Posterior vena cava (tissue), 2 donors: ENCODE measurements around the gene GART. TPM values are rescaled to one million over a fixed set of nuclear protein-coding genes. Genes with fewer than 3 reads are reported as not detected.
"Not testable (repeated sequence)": the region's sequence is repeated elsewhere in the genome, so short reads cannot be mapped to it uniquely, and the experiment has no call there.

Experiments
- DNase-seq: peaks from one replicate; pipeline ENCODE4 v3.0.0-alpha.2; 2020; ENCODE audit warnings: low spot score
- intact Hi-C, 2 donors: fragments of 100-400 bp; cut with DNase I; formaldehyde crosslinking; loops; one replicate each; pipeline versions ENCODE4 v1.14.1 to v1.14.2; 2022 to 2023
- total RNA-seq, 2 donors: library from RNA; stranded (reverse); fragmentation: NEBNext Ultra II Directional; extraction: Animal tissue kit (Norgen Biotek cat#: 25700); gene quantifications; one replicate each; pipeline ENCODE4 v1.2.1, GENCODE V29; 2021
- donor health status: DM: yes; HTN: yes; CAD: no.
- donor health status: DM: yes; HTN: yes; CAD: no.

GART gene
- total RNA-seq, 2 donors from 2014 or later: 52.6 to 57.6 TPM

DNA sequence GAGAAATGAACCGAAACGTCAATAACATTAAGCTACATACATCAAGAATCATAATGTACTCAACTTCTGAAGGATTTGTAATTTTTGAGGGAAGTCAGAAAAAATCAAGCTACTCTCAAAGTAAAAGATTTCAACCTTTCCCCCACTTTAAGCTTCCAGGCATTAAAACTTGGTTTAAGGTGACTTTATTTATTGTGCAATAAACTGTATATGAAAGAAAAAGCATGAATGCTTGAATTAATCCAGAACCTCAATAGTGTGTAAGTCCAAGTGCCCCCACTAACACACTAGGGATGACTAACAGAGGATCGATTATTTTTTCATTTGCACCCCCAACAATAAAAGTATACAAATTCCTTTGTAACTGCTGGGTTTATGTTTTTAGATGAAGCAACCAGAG is 10.9 kb downstream of the GART start:
- DNase-seq: no peak
- intact Hi-C loops: no loop called here

DNA sequence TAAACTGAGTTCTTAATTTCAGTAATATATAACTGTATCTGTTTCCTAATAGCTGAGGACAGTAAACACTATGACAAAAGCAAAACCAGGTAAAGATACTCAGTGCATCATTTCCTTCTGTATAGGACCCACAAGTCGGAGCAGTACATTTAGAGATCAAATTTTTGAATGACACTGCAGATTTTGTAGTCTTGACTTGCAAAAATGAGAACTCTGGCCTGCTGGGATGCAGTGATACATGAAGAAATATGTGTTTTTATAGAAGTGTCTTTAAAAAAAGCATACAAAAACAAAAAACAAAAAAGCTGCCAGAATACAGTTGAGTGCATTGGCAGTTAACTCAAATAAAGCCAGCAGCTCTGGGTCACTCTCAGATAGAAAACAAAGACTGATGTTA is 19.0 kb downstream of the GART start:
- DNase-seq: no peak
- intact Hi-C loops: no loop called here

DNA sequence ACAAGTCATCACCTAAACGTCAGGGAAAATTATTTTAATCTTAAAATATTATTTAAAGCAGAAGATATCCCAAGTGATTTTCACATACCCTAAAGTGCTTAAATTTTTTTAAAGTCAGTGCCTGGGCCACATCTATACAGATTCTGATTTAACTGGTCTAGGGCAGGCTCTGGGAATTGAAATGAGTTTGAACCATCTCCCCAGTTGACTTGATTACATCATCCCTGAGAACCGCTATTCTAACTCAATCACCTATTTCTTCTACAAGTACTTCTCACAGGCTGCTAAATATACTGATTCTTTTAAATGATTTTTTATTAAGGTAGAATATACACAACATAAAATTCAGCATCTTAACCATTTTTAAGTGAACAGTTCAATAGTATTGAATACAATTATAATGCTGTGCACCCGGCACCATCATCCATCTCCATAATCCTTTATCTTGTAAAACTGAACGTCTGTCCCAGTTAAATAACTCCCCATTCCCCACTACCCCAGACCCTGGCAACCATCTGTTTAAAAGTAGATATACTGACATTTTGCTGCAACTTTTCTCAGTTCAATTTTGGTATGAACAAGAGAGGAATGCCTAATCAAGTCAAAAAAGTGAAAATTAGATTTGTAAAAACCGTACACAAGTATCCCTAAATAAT is 19.5 kb downstream of the GART start:
- intact Hi-C loops: no loop called here
- DNase-seq: no peak

DNA sequence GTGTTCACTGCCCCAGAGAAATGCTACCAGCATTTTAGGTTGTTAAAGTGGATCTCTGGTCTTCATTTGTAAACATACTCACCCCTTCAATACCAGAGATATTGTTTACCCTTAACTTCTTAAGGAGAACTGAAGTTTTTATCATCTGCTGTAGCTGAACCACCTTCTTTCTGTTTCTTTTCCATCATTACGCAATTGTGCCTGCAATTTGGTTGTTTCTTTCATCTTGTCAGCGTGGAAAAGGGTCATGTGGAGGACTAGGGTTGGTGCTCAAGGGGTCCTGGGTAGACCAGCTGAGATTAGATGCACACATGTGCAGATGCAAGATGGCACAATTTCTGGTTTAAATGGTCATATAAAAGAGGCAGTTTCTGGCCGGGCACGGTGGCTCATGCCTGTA is 23.0 kb downstream of the GART start:
- intact Hi-C loops: no loop called here
- no peak for DNase-seq

DNA sequence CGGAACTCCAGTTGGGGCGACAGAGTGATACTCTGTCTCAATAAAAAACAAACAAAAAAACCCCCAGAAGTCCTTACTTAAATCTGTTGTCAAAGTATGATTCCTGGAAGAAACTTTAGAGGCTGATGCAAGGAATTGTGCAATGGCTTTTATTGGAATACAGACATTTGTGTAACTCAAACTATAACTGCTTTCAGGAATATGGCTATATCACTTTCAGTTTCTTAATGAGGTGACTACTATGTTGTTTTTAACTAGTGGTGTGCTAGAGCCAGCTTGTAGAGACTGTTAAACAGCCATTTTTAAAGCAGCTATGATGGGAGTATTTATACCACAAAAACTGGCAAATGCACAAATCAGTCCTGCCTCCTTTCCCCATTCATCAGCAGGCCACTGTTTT is 27.7 kb downstream of the GART start:
- intact Hi-C loops: no loop called here
- no peak for DNase-seq

DNA sequence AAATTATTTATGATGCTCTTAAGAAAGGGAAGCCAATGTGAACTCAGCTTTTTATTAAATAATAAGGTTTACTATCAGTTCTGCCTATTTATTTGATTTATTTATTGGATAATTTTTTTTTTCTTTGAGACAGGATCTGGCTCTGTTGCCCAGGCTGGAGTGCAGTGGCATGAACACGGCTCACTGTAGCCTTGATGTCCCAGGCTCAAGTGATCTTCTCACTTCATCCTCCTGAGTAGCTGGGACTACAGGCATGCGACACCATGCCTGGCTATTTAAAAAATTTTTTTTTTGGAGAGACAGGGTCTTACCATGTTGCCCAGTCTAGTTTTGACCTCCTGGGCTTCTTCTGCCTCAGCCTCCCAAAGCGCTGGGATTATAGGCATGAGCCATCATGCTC is 29.4 kb downstream of the GART start:
- no peak for DNase-seq
- intact Hi-C loops: no loop called here

DNA sequence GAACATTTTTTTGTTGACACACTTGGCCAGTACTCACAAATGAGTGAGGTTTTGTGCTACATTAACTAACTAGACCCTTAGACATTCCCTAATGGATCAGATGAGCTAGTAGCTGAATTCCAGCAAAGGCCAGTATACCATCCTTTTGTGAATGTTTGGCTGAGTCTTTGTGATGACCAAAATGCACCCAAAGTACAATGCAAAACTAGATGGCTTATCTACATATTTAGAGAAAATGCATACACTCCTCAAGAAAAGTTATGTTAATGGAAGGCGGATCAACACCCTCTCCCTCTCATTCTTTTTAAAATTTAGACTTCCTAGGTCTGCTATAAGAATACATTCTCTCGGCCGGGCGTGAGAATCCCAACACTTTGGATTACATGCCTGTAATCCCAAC is 30.3 kb downstream of the GART start:
- DNase-seq: no peak
- intact Hi-C loops: no loop called here

DNA sequence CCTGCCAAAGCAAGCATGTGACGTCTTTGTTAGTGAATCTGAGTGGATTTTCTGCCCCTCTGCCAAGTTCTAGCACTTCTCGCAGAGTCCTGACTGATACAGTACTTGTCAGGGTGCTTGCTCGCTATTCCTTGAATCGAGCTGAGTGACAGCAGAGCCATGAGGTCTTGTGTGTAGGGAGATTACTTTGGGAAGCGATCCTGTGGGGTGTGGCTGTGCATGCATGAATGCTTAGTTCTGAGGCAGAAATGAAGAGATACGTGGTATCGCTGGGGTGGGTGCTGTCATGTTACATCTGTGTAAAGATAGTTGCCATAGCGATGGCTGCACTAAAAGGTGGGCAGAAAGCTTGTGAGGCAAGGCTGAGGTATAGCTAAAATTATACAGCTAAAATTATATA is 31.1 kb downstream of the GART start:
- intact Hi-C loops: no loop called here
- no peak for DNase-seq

DNA sequence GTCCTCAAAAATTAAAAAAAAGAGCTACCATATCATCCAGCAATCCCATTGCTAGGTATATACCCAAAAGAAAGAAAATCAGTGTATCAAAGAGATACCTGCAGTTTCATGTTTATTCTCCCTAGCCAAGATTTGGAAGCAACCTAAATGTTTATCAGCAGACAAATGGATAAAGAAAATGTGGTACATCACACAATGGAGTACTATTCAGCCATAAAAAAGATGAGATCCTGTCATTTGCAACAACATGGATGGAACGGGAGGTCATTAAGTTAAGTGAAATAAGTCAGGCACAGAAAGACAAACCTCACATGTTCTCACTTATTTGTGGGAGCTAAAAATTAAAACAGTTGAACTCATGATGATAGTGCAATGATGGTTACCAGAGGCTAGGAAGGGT is 34.9 kb downstream of the GART start:
- DNase-seq, intact Hi-C loops: not testable (repeated sequence)

DNA sequence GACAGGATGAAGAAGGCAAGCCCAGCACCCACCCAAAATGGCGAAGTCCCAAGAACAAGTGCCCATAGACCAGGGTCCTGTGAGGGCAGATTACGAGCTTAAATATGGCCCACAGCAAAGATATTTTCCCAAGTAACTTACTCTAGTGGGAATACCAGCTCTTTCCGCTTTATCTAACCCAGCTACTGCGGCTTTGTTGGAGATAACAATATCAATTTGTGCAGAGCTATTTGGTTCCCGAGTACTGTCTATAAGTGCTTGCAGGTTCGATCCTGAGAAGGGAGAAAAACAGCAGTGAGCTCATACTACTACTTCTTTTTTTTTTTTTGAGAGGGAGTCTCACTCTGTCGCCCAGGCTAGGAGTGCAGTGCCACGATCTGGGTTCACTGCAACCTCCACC is 36.1 kb downstream of the GART start:
- no peak for DNase-seq
- intact Hi-C loops: no loop called here

DNA sequence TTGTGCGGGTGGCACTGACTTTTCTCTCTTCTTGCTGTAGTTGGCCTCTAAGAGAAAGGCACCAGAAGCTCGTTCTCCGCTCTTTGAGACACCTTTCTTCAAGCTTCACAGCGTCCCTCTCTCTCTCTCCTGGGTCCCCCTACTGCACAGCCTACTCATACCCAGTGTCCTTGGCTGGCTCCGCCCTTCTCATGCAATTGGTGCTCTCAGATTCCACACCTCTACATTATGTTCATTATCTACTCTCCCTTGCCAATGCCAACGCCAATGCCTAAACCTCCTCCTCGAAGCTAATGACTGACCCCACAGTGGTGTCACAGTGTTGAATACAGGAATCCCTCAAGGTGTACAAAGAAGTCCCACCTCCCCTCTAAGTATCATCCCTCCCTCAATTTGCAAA is 45.6 kb downstream of the GART start:
- no peak for DNase-seq
- intact Hi-C loops: no loop called here

DNA sequence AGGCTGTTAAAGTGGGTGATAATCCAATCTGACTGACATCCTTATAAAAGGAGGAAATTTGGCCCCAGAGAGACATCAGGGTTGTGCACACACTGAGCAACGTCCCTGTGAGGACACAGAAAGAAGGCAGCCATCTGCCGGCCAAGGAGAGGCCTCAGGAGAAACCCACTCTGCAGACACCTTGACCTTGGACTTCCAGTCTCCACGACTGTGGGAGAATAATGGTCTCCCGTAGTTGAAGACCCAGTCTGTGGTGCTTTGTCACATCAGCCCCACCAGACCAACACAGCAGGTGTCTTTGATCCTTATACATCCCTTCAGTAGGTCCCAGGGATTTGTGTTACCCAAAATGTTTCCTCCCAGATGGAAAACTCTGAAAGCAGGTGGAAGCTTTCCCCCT is 46.2 kb downstream of the GART start:
- intact Hi-C loops: no loop called here

DNA sequence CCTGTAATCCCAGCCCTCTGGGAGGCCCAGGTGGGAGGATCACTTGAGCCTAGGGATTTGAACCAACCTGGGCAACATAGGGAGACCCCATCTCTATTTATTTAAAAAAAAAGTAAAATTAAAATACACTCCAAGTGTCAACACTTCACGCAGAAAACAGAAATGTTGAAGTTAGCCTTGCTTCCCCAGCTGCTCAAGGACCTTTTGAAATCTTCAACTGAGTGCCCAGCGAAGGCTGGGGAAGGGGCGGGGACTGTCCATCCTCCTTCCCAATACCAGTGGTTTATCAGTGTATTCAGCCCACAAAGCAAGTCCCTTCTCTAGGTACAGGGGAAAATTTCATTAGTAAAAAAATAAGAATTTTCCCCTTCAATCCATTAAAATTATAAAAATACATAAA is 48.2 kb downstream of the GART start:
- DNase-seq: peak; percentile 38
- intact Hi-C loops: no loop called here

More for the DNA sequence above, 46.2 kb downstream of the GART start:
- DNase-seq: no peak

DNA sequence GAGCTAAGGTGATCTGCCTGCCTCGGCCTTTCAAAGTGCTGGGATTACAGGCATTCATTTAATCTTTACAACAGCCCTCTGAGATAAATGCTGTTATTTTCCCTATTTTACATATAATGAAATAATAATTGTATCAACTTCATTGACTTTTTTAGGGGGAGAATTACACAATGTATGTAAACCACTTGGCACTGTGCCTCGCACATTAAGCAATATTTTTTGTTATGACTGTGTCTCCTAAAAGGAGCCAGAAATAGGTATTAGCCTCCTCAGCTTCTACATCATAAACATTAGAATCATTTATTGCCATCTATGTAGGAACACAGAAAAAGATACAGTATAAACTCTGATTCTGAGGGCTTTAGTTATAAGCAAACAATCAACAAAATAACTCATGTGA is 49.3 kb downstream of the GART start:
- no peak for DNase-seq
- intact Hi-C loops: no loop called here

DNA sequence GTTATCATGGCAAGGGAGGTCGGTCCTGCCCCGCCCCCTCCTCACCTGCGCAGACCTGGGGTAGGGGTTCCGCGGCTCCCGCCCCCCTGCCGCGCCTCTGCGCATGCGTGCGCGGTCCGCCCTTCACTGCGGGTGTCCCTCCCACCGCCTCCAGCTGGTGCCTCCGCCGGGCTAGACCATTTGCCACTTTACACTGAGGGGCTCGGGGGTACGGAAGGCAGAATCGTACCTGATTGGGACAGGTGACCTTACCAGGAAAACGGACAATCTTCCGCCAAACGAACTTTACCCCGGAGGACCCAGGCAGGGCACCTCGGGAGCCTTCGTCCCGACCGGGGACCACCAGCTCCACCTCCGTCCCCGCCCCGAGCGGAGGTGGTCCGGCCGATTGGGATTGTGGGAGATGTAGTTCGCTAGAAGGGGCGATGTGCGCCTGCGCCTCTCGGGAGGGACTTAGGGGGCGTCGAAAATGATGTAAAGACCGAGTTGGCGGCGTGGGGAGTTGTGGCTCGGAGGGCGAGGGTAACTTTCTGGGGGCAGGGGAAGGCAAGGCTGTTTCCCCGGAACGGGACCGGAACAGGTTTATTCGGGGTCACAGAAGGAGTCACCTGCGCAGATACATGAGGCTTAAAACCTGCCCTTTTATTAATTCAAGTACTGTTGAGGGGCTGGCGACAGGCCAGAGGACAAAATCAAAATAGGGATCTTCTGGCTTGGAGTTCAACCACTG is 50.4 kb downstream of the GART start, which contains the start of gene DNAJC28:
TSS of gene DNAJC28 (minus strand) at position 344 of the 730 bp plus-strand sequence. CDS start 2,323 bp downstream, outside the sequence.
- intact Hi-C loops: no loop called here
- peak; percentile 98 for DNase-seq

DNA sequence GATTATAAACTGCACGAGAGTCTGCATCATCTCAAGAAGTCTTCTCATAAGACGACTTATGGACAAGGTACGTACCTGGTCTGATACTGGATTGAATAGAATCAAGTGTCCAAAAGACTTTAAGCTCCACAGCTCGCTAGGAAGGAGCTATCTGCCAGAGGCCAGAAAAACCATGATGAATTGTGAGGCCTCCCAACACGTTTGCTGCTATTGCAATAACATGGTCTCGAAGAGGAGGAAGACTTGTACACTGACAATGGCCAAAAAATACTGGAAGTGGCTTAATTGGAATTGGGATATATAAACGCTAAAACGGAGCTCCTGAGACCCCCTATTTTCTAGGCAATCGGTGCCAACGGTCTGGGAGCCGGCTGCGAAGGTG is 50.9 kb downstream of the GART start:
- intact Hi-C loops: no loop called here
- DNase-seq: no peak

DNA sequence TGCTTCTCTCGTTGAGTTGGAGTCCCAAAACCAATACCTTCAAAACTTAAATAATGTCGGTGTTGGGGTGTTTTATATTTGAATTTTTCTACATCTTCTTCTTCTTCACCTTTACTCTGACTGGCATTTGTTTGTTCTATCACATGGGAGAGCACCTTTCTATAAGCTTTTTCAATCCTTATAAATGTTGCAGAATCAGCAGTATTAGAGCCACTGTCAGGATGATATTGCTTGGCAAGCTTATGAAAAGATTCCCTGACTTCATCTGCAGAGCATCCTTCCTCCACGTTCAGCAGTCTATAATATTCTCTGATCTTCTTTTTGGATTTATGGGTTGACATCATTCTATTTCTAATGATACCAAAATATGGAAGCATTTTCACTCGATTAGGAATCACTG is 53.0 kb downstream of the GART start:
- intact Hi-C loops: loop anchor here in 1 of 2 donors (5.0 kb wide), 1 partner anchor 38 kb away; no protein-coding TSS in a partner anchor
- DNase-seq: no peak

DNA sequence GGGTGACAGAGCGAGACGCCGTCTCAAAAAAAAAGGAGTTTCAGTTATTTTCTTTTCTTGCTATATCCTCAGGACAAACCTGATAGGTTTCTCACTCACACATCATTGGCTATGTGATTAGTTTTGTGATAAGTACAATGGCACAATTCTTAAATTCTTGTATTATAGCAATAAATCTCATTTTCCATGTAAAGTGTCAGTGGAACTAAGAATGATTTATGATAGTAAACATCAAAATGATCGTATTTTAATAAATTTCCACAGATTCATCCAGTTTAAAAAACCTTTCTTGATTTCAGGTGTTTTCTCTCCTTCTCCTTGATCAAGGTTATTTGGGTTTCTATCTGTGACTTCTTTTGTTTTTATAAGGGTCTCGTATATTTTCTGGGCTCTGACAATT is 53.9 kb downstream of the GART start:
- DNase-seq: no peak
- intact Hi-C loops: loop anchor here in 1 of 2 donors (5.0 kb wide), 1 partner anchor 39 kb away; no protein-coding TSS in a partner anchor

DNA sequence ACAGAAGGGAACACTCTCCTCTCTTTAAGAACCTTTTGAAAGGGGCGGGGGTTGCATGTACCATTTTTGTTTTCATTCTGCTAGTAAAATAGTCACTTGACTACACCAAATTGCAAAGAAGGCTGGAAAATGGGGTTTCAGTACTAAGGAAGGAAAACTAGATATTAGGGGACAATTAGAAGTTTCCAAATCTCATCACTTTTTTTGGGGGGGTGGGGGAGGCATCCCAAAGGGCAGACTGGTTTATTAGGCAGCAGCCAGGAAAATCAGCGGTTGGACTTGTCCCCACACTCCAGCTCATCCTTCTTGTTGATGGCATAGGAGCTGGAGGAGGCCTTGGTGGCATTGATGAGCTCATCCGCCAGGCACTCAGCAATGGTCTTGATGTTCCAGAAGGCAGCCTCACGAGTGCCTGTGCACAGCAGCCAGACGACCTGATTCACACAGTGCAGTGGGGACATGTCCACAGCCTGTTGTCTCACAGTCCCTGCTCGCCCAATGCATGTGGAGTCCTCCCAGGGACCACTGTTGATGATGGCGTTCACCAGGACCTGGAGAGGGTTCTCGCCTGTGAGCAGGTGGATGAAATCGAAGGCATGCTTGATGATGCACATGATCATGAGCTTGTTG is 60.5 kb downstream of the GART start:
- intact Hi-C loops: no loop called here

DNA sequence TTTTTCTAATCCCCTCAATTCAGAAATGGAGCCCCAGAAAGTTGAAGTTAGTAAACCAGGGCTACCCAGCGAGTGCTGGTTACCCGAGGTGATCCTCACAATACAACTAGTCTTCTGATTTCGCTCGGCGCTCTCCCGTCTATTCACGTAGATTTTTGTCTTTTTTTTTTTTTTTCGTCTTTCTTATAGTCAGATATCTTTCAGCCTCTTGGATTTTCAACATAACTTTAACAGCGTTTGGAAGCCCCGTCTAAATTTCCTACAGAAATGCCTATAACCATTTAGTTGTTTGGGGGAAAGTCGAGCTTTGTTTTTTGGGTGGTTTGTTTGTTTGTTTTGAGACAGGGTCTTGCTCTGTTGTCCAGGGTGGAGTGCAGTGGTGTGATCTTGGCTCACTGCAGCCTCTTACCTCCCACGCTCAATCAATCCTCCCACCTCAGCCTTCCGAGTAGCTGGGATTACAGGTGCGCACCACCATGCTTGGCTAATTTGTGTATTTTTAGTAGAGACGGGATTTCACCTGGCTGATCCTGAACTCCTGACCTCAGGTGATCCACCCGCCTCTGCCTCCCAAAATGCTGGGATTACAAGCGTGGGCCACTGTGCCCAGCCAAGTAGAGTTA is 61.3 kb downstream of the GART start:
- peak; percentile 32 for DNase-seq
- intact Hi-C loops: no loop called here

More for the DNA sequence above, 60.5 kb downstream of the GART start:
- DNase-seq: peak; percentile 71
